Glutamatergic neuron (in vitro differentiated cells): Measurements from ENCODE around the gene CRYBG2. TPM values are rescaled to one million over a fixed set of nuclear protein-coding genes. Genes with fewer than 3 reads are reported as not detected.

Experiments
- DNase-seq: peaks from one replicate; pipeline ENCODE4 v3.0.0; 2022
- H3K27ac Mint-ChIP-seq: one replicate; pipeline ENCODE4 v1.8.0; 2020; ENCODE audit warnings: mild to moderate bottlenecking, mixed read lengths, inconsistent platforms; ENCODE audit not compliant: unreplicated experiment
- H3K27me3 Mint-ChIP-seq: one replicate; pipeline ENCODE4 v1.8.0; 2020; ENCODE audit warnings: mild to moderate bottlenecking, moderate library complexity, mixed read lengths, inconsistent platforms; ENCODE audit not compliant: unreplicated experiment
- H3K36me3 Mint-ChIP-seq: one replicate; pipeline ENCODE4 v1.8.0; 2020; ENCODE audit warnings: mild to moderate bottlenecking, mixed read lengths, inconsistent platforms; ENCODE audit not compliant: unreplicated experiment
- H3K4me1 Mint-ChIP-seq: one replicate; pipeline ENCODE4 v1.8.0; 2020; ENCODE audit warnings: mild to moderate bottlenecking, low read depth, mixed read lengths, inconsistent platforms; ENCODE audit not compliant: unreplicated experiment
- H3K4me3 Mint-ChIP-seq: one replicate; pipeline ENCODE4 v1.8.0; 2020; ENCODE audit warnings: mild to moderate bottlenecking, mixed read lengths, inconsistent platforms; ENCODE audit not compliant: unreplicated experiment
- H3K9me3 Mint-ChIP-seq: one replicate; pipeline ENCODE4 v1.8.0; 2020; ENCODE audit warnings: mild to moderate bottlenecking, moderate library complexity, mixed read lengths, inconsistent platforms; ENCODE audit not compliant: unreplicated experiment
- CTCF ChIP-seq: fragments of 200-600 bp; sonication (generic); IDR thresholded peaks from one replicate; pipeline ENCODE4 v1.5.0; 2021; ENCODE audit not compliant: partially characterized antibody, unreplicated experiment
- total RNA-seq: library from RNA; stranded (reverse); fragmentation: NEBNext Ultra II Directional; extraction: Animal tissue kit (Norgen Biotek cat#: 25700); gene quantifications from one replicate; pipeline ENCODE4 v1.2.1, GENCODE V29; 2021; ENCODE audit not compliant: unreplicated experiment

The CRYBG2 gene
- total RNA-seq, 1 donor from 2014 or later = 2.2 TPM

- H3K4me1 Mint-ChIP-seq = no peaks in the 10 kb centered on the region
- H3K27me3 Mint-ChIP-seq = no peaks in the 10 kb centered on the region
- H3K9me3 Mint-ChIP-seq = peaks cover 3% of the 10 kb centered on the region
- TF ChIP-seq CTCF = no peak
- no peak overlapping the region for H3K4me3 Mint-ChIP-seq
- H3K27ac Mint-ChIP-seq = no peak overlapping the region
- no peaks in the 10 kb centered on the region for H3K36me3 Mint-ChIP-seq
- no peak for DNase-seq
Measured at GRCh38 chr1:26368486-26368885, 14.6 kb upstream of the CRYBG2 start.

- no peak for TF ChIP-seq CTCF
Measured at GRCh38 chr1:26368006-26368405, 14.1 kb upstream of the CRYBG2 start.

GRCh38 chr1:26367441-26367840 is 13.5 kb upstream of the CRYBG2 start:
- peaks cover 3% of the 10 kb centered on the region for H3K9me3 Mint-ChIP-seq
- no peaks in the 10 kb centered on the region for H3K36me3 Mint-ChIP-seq
- TF ChIP-seq CTCF = no peak
- no peaks in the 10 kb centered on the region for H3K4me1 Mint-ChIP-seq
- peaks cover 3% of the 10 kb centered on the region for H3K27me3 Mint-ChIP-seq
- H3K4me3 Mint-ChIP-seq = no peak overlapping the region
- H3K27ac Mint-ChIP-seq = no peak overlapping the region
- DNase-seq = no peak

More at GRCh38 chr1:26368006-26368405, 14.1 kb upstream of the CRYBG2 start:
- Mint-ChIP-seq H3K4me1 (no peaks in the 10 kb centered on the region), H3K27me3 (no peaks in the 10 kb centered on the region), H3K27ac (no peak overlapping the region), H3K4me3 (no peak overlapping the region), H3K9me3 (peaks cover 3% of the 10 kb centered on the region), H3K36me3 (no peaks in the 10 kb centered on the region)
- DNase-seq = no peak

GRCh38 chr1:26364956-26365355 is 11.0 kb upstream of the CRYBG2 start:
- TF ChIP-seq CTCF = no peak
- Mint-ChIP-seq H3K4me3 (no peak overlapping the region), H3K27me3 (peaks cover 10% of the 10 kb centered on the region), H3K4me1 (peaks cover 6% of the 10 kb centered on the region), H3K27ac (no peak overlapping the region), H3K36me3 (no peaks in the 10 kb centered on the region), H3K9me3 (peaks cover 3% of the 10 kb centered on the region)
- DNase-seq = no peak

GRCh38 chr1:26363549-26364448 is 9.9 kb upstream of the CRYBG2 start:
- H3K4me3 Mint-ChIP-seq = no peak overlapping the region

More at GRCh38 chr1:26363549-26364448, 9.9 kb upstream of the CRYBG2 start:
- peak; percentile 91 for DNase-seq
- TF ChIP-seq CTCF = peak; percentile 97
- no peak overlapping the region for H3K27ac Mint-ChIP-seq
- H3K4me1 Mint-ChIP-seq = peaks cover 7% of the 10 kb centered on the region
- peaks cover 3% of the 10 kb centered on the region for H3K9me3 Mint-ChIP-seq
- peaks cover 16% of the 10 kb centered on the region for H3K27me3 Mint-ChIP-seq
- H3K36me3 Mint-ChIP-seq = no peaks in the 10 kb centered on the region
